Thyroid gland (tissue), 4 donors: ENCODE measurements around the gene ARMH1. TPM values are rescaled to one million over a fixed set of nuclear protein-coding genes. Genes with fewer than 3 reads are reported as not detected.

Experiments
- DNase-seq, 2 donors: peaks; one replicate each; pipeline ENCODE4 v3.0.0-alpha.2; 2019
- H3K27ac ChIP-seq, 3 donors: fragments of 200-600 bp; sonication (generic); 1 replicate in 2 of 3; 2 replicates in 1 of 3; pipeline ENCODE4 v1.5.1; 2016 to 2019; ENCODE audit warnings: mild to moderate bottlenecking in 1 of 3, moderate library complexity in 1 of 3
- H3K27me3 ChIP-seq: fragments of 200-600 bp; sonication (generic); one replicate; pipeline ENCODE4 v1.5.1; 2019
- H3K36me3 ChIP-seq, 2 donors: fragments of 200-600 bp; sonication (generic); one replicate each; pipeline ENCODE4 v1.5.1; 2016 to 2019
- H3K4me1 ChIP-seq, 2 donors: fragments of 200-600 bp; sonication (generic); one replicate each; pipeline ENCODE4 v1.5.1; 2017 to 2019
- H3K4me3 ChIP-seq, 3 donors: fragments of 200-600 bp; sonication (generic); replicated peaks in 1 of 3; 1 replicate in 2 of 3; 2 replicates in 1 of 3; pipeline ENCODE4 v1.5.1; 2016; ENCODE audit warnings: mild to moderate bottlenecking in 1 of 3
- H3K9me3 ChIP-seq: fragments of 200-600 bp; sonication (generic); one replicate; pipeline ENCODE4 v1.5.1; 2017
- POLR2A ChIP-seq, 2 donors: fragments of 450-650 bp; IDR thresholded peaks; one replicate each; pipeline ENCODE4 v1.6.1; 2017; ENCODE audit warnings: antibody characterized with exemption in 2 of 2, mild to moderate bottlenecking in 2 of 2, moderate library complexity in 1 of 2
- WGBS, 2 donors: methylation state at CpG; one replicate each; pipeline ENCODE4 v1.1.5; 2017; 5-methylcytosine and 5-hydroxymethylcytosine counted together
- intact Hi-C: fragments of 100-400 bp; cut with DNase I; formaldehyde crosslinking; loops from one replicate; pipeline ENCODE4 v1.15.1; 2023
- total RNA-seq, 4 donors: library from RNA; depleted of rRNA; stranded (reverse); fragments of >200 nt; gene quantifications; one replicate each; pipeline ENCODE4 v1.2.3, GENCODE V29; 2016
- TF ChIP-seq, protein P1 (sequence below), 6 experiments: fragments of 200-600 bp in 3 of 6; fragments of 450-650 bp in 3 of 6; sonication (generic) in 3 of 6; IDR thresholded peaks; one replicate each; pipeline ENCODE4 v1.5.1; 2016 to 2019; ENCODE audit warnings: antibody characterized with exemption in 6 of 6, mild to moderate bottlenecking in 2 of 6, inconsistent platforms in 1 of 6, moderate library complexity in 1 of 6

ARMH1 gene
- total RNA-seq, 4 donors from 2014 or later: 1.3 to 1.9 TPM; not detected in 2

DNA sequence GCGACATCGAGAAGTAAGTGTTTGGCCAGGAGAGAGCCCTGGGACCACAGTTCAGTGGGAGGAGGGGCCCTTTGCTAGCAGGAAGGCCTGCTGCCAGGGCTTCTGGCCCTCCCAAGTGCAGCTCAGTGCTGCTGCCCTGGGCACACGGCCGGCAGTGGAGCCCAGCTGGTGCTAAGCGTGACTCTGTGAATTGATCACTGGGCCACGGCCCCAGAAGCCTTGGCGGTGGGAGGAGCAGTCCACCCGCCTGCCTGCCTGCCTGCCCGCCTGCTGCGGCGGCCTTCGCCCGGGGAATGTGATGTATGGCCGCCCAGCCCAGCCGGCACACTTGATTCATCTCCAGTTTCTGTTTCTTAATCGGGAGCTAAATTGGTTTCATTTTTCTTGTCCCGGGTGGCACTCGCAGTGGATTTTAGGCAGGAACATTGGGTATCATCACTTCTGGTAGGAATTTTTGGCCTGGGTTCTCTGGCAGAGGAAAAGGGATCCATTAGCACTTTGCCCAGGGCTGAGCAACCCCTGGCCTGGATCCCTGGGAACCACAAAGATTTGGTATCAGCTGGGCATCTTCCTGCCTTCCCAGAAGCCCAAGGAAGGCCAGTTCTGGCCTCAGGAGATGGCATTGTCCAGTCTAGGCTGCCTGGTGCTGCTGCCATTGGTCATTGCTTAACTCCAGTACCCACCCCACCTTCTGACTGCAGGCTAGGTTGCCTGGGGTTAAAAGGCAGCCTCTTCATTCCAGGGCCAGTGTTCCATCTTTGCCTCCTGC lies 28.9 kb upstream of the ARMH1 start:
- no peak for DNase-seq
- Histone ChIP-seq H3K9me3 (no peaks in the 10 kb centered on the region), H3K27ac (peak overlapping the region in 1 of 3 donors; percentile 7), H3K36me3 (peaks cover 56 to 72% of the 10 kb centered on the region in 2 donors), H3K4me3 (no peak overlapping the region), H3K27me3 (no peaks in the 10 kb centered on the region), H3K4me1 (no peaks in the 10 kb centered on the region)
- intact Hi-C loops: no loop called here
- 75 to 86% methylated on average over 17 to 18 of the region's 18 CpGs for WGBS, 2 donors
- no peak for TF ChIP-seq POLR2A (IDR thresholded peaks at IDR 0.05)
- TF ChIP-seq, protein P1, sequence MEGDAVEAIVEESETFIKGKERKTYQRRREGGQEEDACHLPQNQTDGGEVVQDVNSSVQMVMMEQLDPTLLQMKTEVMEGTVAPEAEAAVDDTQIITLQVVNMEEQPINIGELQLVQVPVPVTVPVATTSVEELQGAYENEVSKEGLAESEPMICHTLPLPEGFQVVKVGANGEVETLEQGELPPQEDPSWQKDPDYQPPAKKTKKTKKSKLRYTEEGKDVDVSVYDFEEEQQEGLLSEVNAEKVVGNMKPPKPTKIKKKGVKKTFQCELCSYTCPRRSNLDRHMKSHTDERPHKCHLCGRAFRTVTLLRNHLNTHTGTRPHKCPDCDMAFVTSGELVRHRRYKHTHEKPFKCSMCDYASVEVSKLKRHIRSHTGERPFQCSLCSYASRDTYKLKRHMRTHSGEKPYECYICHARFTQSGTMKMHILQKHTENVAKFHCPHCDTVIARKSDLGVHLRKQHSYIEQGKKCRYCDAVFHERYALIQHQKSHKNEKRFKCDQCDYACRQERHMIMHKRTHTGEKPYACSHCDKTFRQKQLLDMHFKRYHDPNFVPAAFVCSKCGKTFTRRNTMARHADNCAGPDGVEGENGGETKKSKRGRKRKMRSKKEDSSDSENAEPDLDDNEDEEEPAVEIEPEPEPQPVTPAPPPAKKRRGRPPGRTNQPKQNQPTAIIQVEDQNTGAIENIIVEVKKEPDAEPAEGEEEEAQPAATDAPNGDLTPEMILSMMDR (IDR thresholded peaks at IDR 0.05): no peak

DNA sequence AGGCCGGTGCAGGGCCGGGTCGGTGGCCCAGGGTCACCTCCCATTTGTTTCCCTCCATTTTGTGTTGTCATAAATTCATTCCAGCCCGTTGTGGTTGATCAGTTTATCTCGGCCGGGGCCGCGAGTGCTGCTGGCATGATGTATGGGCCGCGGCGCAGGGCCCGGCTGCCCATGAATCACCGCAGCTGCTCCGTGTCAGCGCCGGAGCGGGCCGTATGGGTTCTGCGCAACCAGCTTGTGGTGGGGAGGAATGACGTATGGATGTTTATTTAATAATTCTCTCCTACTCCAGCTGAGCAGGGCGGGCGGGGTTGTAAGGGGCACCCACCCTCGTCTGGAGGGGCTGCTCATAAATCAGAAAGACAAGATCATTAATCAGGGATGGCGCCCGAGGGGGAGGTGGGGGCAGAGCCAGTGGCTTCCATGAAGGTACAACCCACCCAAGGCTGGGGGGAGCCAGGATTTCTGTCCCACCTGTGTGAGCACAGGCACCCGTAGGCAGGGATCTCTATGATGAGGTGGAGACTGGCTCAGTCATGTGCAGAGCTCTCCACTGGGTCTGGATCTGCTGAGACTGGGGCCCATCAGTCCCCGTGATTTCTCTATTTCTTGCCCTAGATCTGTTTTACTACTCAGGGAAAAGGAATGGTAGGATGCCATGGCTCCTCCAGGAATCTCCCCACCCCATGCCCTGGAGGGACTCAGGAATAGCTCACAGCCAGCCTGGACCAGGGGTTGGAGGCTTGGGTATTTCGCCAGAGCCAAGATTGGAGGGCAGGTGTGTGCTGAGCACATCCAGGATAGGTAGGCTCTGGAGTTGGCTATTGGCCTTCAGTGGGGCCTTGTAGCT lies 28.0 kb upstream of the ARMH1 start:
- Histone ChIP-seq H3K9me3 (no peaks in the 10 kb centered on the region), H3K4me3 (no peak overlapping the region), H3K4me1 (no peaks in the 10 kb centered on the region), H3K27ac (no peak overlapping the region), H3K27me3 (no peaks in the 10 kb centered on the region), H3K36me3 (peaks cover 52 to 71% of the 10 kb centered on the region in 2 donors)
- 95 to 96% methylated on average over 28 of the region's 28 CpGs for WGBS, 2 donors
- TF ChIP-seq POLR2A (IDR thresholded peaks at IDR 0.05): no peak
- TF ChIP-seq, protein P1 (IDR thresholded peaks at IDR 0.05): no peak
- intact Hi-C loops: no loop called here
- no peak for DNase-seq

DNA sequence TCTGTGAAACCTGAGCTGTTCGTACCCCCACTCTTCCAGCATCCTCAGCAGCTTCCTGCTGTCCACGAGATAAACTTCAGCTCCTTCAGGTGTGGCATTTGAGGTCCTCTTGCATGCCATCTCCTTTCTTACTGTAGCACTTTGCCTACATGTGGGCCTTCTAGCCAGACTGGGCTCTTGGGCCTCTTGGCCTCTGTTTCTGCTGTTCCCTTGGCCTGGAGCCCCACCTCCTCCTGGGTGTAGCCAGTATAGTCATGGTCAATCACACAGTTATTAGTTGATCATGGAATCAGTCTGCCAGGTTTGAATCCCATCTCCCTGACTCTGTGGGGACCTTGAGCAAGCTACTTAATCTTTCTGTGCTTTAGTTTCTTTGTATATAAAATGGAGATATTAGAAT lies 26.6 kb upstream of the ARMH1 start:
- no peak overlapping the region for H3K27ac ChIP-seq
- H3K4me3 ChIP-seq: no peak overlapping the region
- no peaks in the 10 kb centered on the region for H3K4me1 ChIP-seq
- peaks cover 43 to 67% of the 10 kb centered on the region in 2 donors for H3K36me3 ChIP-seq
- intact Hi-C loops: no loop called here
- H3K9me3 ChIP-seq: no peaks in the 10 kb centered on the region
- no peaks in the 10 kb centered on the region for H3K27me3 ChIP-seq
- WGBS, 2 donors: 91 to 100% methylated on average over 2 of the region's 2 CpGs
- DNase-seq: no peak
- TF ChIP-seq POLR2A (IDR thresholded peaks at IDR 0.05): no peak
- TF ChIP-seq, protein P1 (IDR thresholded peaks at IDR 0.05): no peak

DNA sequence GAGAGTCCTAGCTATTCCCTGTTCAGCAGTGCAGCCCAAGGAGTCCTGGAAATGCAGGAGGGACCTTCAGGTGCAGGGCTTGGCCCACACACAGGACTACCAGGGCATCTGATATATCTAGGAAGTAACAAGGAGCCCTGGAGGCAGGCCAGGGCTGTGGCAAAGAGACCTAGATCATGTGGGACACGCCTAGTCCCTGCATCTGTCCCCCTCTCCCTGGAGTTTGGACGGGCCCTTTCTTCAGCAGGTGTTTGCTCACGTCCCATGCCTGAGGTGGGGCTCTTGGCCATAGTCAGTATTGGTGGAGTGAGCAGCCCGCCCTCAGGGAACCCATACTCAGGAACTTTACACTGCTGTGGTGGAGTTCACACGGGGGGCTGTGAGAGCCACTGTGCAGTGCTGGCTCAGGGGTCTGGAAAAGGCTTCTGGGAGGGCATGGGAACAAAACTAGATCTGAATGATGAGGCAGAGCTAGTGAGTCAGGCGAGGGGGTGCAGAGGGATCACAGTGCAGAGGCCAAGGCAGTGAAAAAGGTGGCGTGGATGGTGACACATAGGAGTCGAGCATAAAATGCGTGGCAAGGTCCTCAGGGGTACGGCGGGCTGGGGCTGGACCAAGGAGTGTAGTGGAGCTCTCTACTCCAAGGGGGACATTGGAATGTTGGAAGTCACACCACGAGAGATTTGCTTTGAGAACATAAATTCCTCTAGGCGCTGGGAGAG lies 25.8 kb upstream of the ARMH1 start:
- no peak overlapping the region for H3K4me3 ChIP-seq
- intact Hi-C loops: no loop called here
- no peak for TF ChIP-seq POLR2A (IDR thresholded peaks at IDR 0.05)
- TF ChIP-seq, protein P1 (IDR thresholded peaks at IDR 0.05): no peak
- peaks cover 43 to 62% of the 10 kb centered on the region in 2 donors for H3K36me3 ChIP-seq
- no peak overlapping the region for H3K27ac ChIP-seq
- H3K27me3 ChIP-seq: no peaks in the 10 kb centered on the region
- 87 to 89% methylated on average over 13 of the region's 13 CpGs for WGBS, 2 donors
- H3K9me3 ChIP-seq: no peaks in the 10 kb centered on the region
- no peaks in the 10 kb centered on the region for H3K4me1 ChIP-seq
- DNase-seq: no peak
